Measurements from ENCODE around the gene ARIH2.

ARIH2 gene

GRCh38 chr3:49021813-49022687, 103.4 kb downstream of the ARIH2 start, which contains the start of gene NDUFAF3:
Gene NDUFAF3 (plus strand): TSS chr3:49022121. CDS start chr3:49022145, 24 bp downstream.
- peak; percentile 82 to 85 for ATAC-seq

- ATAC-seq = no peak
These were observed 104.1 kb downstream of the ARIH2 start for GRCh38 chr3:49022688-49023171.

- ATAC-seq = no peak
These were observed 105.1 kb downstream of the ARIH2 start for GRCh38 chr3:49023775-49024174.

- ATAC-seq = no peak
These were observed 105.8 kb downstream of the ARIH2 start for GRCh38 chr3:49024449-49024848.

GRCh38 chr3:49025005-49025792, 106.6 kb downstream of the ARIH2 start:
- no peak for ATAC-seq

GRCh38 chr3:49025793-49026520, 107.3 kb downstream of the ARIH2 start:
- no peak for ATAC-seq

- no peak for ATAC-seq
These were observed 107.9 kb downstream of the ARIH2 start for GRCh38 chr3:49026536-49026935.

GRCh38 chr3:49027634-49028033, 109.0 kb downstream of the ARIH2 start:
- ATAC-seq = no peak

- no peak for ATAC-seq
These were observed 109.6 kb downstream of the ARIH2 start for GRCh38 chr3:49028298-49028672.

GRCh38 chr3:49028673-49029562, 110.3 kb downstream of the ARIH2 start, which contains the start of gene IMPDH2:
Gene IMPDH2 (minus strand): TSS chr3:49029398. CDS start chr3:49029350, 48 bp downstream.
- peak; percentile 94 to 96 for ATAC-seq

GRCh38 chr3:49029563-49029884, 110.9 kb downstream of the ARIH2 start:
- ATAC-seq = no peak

GRCh38 chr3:49030321-49030720, 111.7 kb downstream of the ARIH2 start:
- ATAC-seq = no peak

GRCh38 chr3:49032646-49033304, 114.1 kb downstream of the ARIH2 start:
- ATAC-seq = no peak

GRCh38 chr3:49034650-49035049, 116.0 kb downstream of the ARIH2 start:
- no peak for ATAC-seq

- ATAC-seq = no peak
These were observed 116.6 kb downstream of the ARIH2 start for GRCh38 chr3:49035281-49035680.
